ENCODE measurements around the gene ENOPH1.

GRCh38 chr4:82493721-82494425 lies 63.5 kb downstream of the ENOPH1 start:
- TF ChIP-seq EP300 (IDR thresholded peaks at IDR 0.05; ENCODE audit: low read length) (no peak), SMAD1 (IDR thresholded peaks at IDR 0.05; ENCODE audit: low read depth, low read length, partially characterized antibody) (no peak), POLR2AphosphoS5 (IDR thresholded peaks at IDR 0.05; ENCODE audit: control insufficient read depth, insufficient read depth, low read depth, low read length) (no peak)
- TF ChIP-seq, protein P1, sequence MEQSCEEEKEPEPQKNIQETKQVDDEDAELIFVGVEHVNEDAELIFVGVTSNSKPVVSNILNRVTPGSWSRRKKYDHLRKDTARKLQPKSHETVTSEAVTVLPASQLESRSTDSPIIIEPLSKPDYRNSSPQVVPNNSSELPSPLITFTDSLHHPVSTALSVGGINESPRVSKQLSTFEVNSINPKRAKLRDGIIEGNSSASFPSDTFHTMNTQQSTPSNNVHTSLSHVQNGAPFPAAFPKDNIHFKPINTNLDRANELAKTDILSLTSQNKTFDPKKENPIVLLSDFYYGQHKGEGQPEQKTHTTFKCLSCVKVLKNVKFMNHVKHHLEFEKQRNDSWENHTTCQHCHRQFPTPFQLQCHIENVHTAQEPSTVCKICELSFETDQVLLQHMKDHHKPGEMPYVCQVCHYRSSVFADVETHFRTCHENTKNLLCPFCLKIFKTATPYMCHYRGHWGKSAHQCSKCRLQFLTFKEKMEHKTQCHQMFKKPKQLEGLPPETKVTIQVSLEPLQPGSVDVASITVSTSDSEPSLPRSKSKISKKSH (CRISPR knock-in tag; IDR thresholded peaks at IDR 0.05) = no peak
